Measurements from ENCODE around the gene DISC1.

Gene DISC1

DNA sequence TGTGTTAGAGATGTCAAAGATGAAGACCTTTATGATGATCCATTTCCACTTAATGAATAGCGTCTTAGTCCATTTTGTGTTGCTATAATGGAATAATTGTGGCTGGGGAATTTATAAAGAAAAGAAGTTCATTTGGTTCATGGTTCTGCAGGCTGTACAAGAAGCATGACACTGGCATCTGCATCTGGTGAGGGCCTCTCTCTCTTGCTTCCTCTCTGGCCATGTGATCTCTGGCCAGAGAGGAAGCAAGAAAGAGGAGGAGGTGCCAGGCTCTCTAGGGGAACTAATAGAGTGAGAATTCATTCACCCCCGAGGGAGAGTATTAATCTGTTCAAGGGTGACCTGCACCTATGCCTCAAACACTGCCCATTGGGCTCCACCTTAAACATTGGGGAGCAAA is 242.8 kb downstream of the DISC1 start:
- TF ChIP-seq, protein P1, sequence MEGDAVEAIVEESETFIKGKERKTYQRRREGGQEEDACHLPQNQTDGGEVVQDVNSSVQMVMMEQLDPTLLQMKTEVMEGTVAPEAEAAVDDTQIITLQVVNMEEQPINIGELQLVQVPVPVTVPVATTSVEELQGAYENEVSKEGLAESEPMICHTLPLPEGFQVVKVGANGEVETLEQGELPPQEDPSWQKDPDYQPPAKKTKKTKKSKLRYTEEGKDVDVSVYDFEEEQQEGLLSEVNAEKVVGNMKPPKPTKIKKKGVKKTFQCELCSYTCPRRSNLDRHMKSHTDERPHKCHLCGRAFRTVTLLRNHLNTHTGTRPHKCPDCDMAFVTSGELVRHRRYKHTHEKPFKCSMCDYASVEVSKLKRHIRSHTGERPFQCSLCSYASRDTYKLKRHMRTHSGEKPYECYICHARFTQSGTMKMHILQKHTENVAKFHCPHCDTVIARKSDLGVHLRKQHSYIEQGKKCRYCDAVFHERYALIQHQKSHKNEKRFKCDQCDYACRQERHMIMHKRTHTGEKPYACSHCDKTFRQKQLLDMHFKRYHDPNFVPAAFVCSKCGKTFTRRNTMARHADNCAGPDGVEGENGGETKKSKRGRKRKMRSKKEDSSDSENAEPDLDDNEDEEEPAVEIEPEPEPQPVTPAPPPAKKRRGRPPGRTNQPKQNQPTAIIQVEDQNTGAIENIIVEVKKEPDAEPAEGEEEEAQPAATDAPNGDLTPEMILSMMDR (IDR thresholded peaks at IDR 0.05; ENCODE audit: insufficient read depth, low read depth, low read length, missing control alignments), result no peak
- H3K4me3 ChIP-seq (ENCODE audit: low read depth, low read length), result no peak overlapping the region
- DNase-seq (ENCODE audit: low read depth), result no peak

DNA sequence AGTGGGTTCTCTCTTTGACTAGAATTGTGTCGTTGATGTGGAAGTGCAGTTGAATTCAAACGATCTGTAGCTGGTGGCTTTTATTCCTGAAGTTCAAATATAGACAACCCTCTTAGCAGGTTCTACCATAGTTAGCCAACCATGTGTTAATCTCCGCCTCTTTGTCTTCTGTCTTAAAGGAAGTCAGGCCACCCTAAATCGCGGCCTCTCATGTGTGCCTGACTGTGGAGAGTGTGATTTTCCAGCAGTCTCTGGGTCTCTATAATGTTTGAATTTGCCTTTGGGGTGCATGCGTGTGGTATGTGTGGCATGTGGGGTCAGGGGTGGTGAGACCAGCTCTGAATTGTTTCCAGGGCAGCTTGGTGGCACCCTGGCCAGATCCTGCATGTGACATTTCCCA is 244.9 kb downstream of the DISC1 start:
- H3K4me3 ChIP-seq (ENCODE audit: low read depth, low read length), result no peak overlapping the region
- TF ChIP-seq, protein P1 (IDR thresholded peaks at IDR 0.05; ENCODE audit: insufficient read depth, low read depth, low read length, missing control alignments), result no peak
- no peak for DNase-seq (ENCODE audit: low read depth)

DNA sequence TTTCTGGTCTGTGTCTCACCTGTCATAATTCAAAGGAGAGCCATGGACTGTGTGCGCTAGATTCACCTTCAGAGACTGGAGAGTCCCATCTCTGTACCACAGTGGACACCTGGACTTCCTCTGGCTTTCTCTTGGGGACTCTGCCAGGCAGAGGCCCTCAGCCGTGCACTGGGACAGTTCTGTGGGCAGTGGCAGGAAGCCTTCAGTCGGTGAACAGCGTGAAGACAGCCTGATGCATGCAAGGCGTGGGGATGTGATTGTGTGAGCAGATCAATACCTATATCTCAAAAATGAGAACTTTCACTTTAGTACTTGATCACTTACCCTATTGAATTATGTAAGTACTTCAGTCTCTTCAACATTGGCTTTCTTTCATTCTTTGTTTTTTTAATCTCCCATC is 245.3 kb downstream of the DISC1 start:
- TF ChIP-seq, protein P1 (IDR thresholded peaks at IDR 0.05; ENCODE audit: insufficient read depth, low read depth, low read length, missing control alignments), result no peak
- DNase-seq (ENCODE audit: low read depth), result no peak
- no peak overlapping the region for H3K4me3 ChIP-seq (ENCODE audit: low read depth, low read length)

DNA sequence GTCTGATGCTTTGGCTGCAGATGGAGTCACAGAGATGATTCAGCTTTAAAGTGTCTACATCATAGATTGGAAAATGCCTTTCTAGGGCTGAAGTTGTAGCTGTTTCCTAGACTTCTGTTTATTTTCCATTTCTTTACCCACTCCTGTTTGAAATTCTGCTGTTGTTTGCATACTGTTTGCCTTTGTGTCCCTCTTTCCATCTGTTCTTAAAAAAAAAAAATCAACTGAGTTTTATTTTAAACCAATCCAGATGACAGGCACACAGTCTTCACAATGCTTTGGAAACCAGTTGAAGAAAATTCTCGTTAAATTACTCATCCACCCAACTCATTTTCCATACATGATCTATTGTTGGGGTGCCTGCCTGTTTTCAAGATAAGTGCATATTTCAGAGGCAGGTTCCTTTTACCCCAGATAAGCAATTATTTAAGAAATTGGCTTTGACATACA is 245.9 kb downstream of the DISC1 start:
- H3K4me3 ChIP-seq (ENCODE audit: low read depth, low read length), result no peak overlapping the region
- TF ChIP-seq, protein P1 (IDR thresholded peaks at IDR 0.05; ENCODE audit: insufficient read depth, low read depth, low read length, missing control alignments), result no peak
- no peak for DNase-seq (ENCODE audit: low read depth)

DNA sequence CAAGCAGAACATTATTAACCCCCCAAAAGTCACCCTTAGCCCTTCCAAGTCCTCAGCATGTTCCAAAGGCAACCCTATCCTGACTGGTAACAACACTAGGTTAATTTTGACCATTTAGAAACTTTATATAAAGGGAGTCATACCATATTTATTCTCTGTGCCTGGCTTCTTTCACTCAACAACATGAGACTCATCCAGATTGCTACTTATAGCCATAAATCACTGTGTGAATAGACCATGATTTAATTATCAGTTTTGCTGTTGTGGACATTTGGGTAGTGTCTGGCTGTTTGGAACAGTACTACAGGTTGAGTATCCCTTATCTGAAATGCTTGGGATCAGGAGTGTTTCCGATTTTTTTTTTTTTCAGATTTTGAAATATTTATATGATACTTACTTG is 252.1 kb downstream of the DISC1 start:
- no peak for DNase-seq (ENCODE audit: low read depth)
- TF ChIP-seq, protein P1 (IDR thresholded peaks at IDR 0.05; ENCODE audit: insufficient read depth, low read depth, low read length, missing control alignments), result no peak
- no peak overlapping the region for H3K4me3 ChIP-seq (ENCODE audit: low read depth, low read length)

DNA sequence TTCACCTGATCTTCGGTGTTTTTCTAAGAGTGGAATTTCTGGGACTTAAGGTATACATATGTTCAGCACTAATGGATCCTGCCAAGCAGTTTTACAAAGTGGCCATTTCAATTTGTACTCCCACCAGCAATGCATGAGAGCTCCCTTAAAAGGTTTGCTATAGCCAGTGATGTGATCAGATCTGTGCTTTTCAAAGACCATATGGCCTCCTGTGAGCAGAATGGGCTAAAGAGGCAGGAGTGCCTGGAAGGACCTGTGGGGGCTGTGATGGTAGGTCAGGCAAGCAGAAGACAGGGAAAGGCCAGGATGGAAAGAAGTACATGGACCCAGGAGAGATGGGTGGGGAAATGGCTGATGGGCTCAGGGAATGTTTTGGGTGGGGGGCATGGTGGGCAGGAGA is 252.7 kb downstream of the DISC1 start:
- TF ChIP-seq, protein P1 (IDR thresholded peaks at IDR 0.05; ENCODE audit: insufficient read depth, low read depth, low read length, missing control alignments), result no peak
- no peak overlapping the region for H3K4me3 ChIP-seq (ENCODE audit: low read depth, low read length)
- no peak for DNase-seq (ENCODE audit: low read depth)

DNA sequence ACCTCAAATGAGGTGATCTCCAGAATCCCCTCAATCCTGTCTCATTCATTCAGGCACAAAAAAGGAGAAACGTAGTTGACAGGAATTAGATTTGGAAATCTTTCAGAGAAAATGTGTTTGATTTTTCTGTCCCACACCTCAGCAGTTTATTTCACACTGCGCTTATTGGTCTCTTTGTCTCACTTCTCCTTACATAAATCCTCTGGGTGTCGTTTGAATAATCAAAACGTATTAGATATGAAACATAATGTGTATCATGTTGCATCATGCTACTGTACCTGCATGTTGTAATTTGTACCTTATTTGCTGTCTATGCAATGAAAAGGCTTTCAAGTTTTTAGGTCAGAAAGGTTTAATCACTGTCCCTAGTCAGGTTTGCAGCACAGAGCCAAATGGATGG is 255.7 kb downstream of the DISC1 start:
- DNase-seq (ENCODE audit: low read depth), result no peak
- no peak overlapping the region for H3K4me3 ChIP-seq (ENCODE audit: low read depth, low read length)
- TF ChIP-seq, protein P1 (IDR thresholded peaks at IDR 0.05; ENCODE audit: insufficient read depth, low read depth, low read length, missing control alignments), result no peak
